ENCODE results near the gene ULBP2. TPM values are rescaled to one million over a fixed set of nuclear protein-coding genes. Genes with fewer than 3 reads are reported as not detected.

The ULBP2 gene
- total RNA-seq, 1 donor from 2014 or later = 9.9 TPM

GRCh38 chr6:149974825-149975224 is 33.0 kb downstream of the ULBP2 start:
- Mint-ChIP-seq H3K27me3 (ENCODE audit: unreplicated experiment) (peaks cover 8% of the 10 kb centered on the region), H3K9me3 (ENCODE audit: unreplicated experiment) (no peaks in the 10 kb centered on the region), H3K36me3 (ENCODE audit: low read depth, unreplicated experiment) (peaks cover 27% of the 10 kb centered on the region), H3K4me1 (ENCODE audit: unreplicated experiment) (no peaks in the 10 kb centered on the region), H3K27ac (ENCODE audit: unreplicated experiment) (no peak overlapping the region), H3K4me3 (ENCODE audit: unreplicated experiment) (no peak overlapping the region)
- no peak for DNase-seq (ENCODE audit: low spot score)
- no peak for TF ChIP-seq CTCF (IDR thresholded peaks at IDR 0.05; ENCODE audit: unreplicated experiment)

GRCh38 chr6:149975400-149975799 is 33.6 kb downstream of the ULBP2 start:
- no peaks in the 10 kb centered on the region for H3K4me1 Mint-ChIP-seq (ENCODE audit: unreplicated experiment)
- peaks cover 8% of the 10 kb centered on the region for H3K27me3 Mint-ChIP-seq (ENCODE audit: unreplicated experiment)
- no peak overlapping the region for H3K4me3 Mint-ChIP-seq (ENCODE audit: unreplicated experiment)
- no peak for TF ChIP-seq CTCF (IDR thresholded peaks at IDR 0.05; ENCODE audit: unreplicated experiment)
- DNase-seq (ENCODE audit: low spot score) = no peak
- no peaks in the 10 kb centered on the region for H3K9me3 Mint-ChIP-seq (ENCODE audit: unreplicated experiment)
- no peak overlapping the region for H3K27ac Mint-ChIP-seq (ENCODE audit: unreplicated experiment)
- peaks cover 21% of the 10 kb centered on the region for H3K36me3 Mint-ChIP-seq (ENCODE audit: low read depth, unreplicated experiment)

GRCh38 chr6:149977221-149977620 is 35.4 kb downstream of the ULBP2 start:
- Mint-ChIP-seq H3K27ac (ENCODE audit: unreplicated experiment) (no peak overlapping the region), H3K4me1 (ENCODE audit: unreplicated experiment) (no peaks in the 10 kb centered on the region), H3K4me3 (ENCODE audit: unreplicated experiment) (no peak overlapping the region), H3K36me3 (ENCODE audit: low read depth, unreplicated experiment) (peaks cover 15% of the 10 kb centered on the region), H3K27me3 (ENCODE audit: unreplicated experiment) (peaks cover 5% of the 10 kb centered on the region), H3K9me3 (ENCODE audit: unreplicated experiment) (no peaks in the 10 kb centered on the region)
- DNase-seq (ENCODE audit: low spot score) = no peak
- TF ChIP-seq CTCF (IDR thresholded peaks at IDR 0.05; ENCODE audit: unreplicated experiment) = no peak

- no peak overlapping the region for H3K4me3 Mint-ChIP-seq (ENCODE audit: unreplicated experiment)
- H3K4me1 Mint-ChIP-seq (ENCODE audit: unreplicated experiment) = peaks cover 5% of the 10 kb centered on the region
- DNase-seq (ENCODE audit: low spot score) = no peak
- no peaks in the 10 kb centered on the region for H3K9me3 Mint-ChIP-seq (ENCODE audit: unreplicated experiment)
- H3K27me3 Mint-ChIP-seq (ENCODE audit: unreplicated experiment) = peaks cover 5% of the 10 kb centered on the region
- H3K36me3 Mint-ChIP-seq (ENCODE audit: low read depth, unreplicated experiment) = peaks cover 5% of the 10 kb centered on the region
- no peak overlapping the region for H3K27ac Mint-ChIP-seq (ENCODE audit: unreplicated experiment)
- TF ChIP-seq CTCF (IDR thresholded peaks at IDR 0.05; ENCODE audit: unreplicated experiment) = no peak
Measured at GRCh38 chr6:149978610-149979009, 36.8 kb downstream of the ULBP2 start.

- H3K27ac Mint-ChIP-seq (ENCODE audit: unreplicated experiment) = no peak overlapping the region
- H3K27me3 Mint-ChIP-seq (ENCODE audit: unreplicated experiment) = peaks cover 5% of the 10 kb centered on the region
- DNase-seq (ENCODE audit: low spot score) = no peak
- H3K4me1 Mint-ChIP-seq (ENCODE audit: unreplicated experiment) = peaks cover 5% of the 10 kb centered on the region
- no peaks in the 10 kb centered on the region for H3K9me3 Mint-ChIP-seq (ENCODE audit: unreplicated experiment)
- H3K36me3 Mint-ChIP-seq (ENCODE audit: low read depth, unreplicated experiment) = no peaks in the 10 kb centered on the region
- no peak overlapping the region for H3K4me3 Mint-ChIP-seq (ENCODE audit: unreplicated experiment)
- no peak for TF ChIP-seq CTCF (IDR thresholded peaks at IDR 0.05; ENCODE audit: unreplicated experiment)
Measured at GRCh38 chr6:149979293-149979692, 37.5 kb downstream of the ULBP2 start.

All from endothelial cell (in vitro differentiated cells).